ENCODE measurements around the gene IGFL1.
A peak's percentile ranks its signal among the peaks of the same experiment; 100 is the strongest.
"Not testable (repeated sequence)": the region's sequence is repeated elsewhere in the genome, so short reads cannot be mapped to it uniquely, and the experiment has no call there.

IGFL1 gene

DNA sequence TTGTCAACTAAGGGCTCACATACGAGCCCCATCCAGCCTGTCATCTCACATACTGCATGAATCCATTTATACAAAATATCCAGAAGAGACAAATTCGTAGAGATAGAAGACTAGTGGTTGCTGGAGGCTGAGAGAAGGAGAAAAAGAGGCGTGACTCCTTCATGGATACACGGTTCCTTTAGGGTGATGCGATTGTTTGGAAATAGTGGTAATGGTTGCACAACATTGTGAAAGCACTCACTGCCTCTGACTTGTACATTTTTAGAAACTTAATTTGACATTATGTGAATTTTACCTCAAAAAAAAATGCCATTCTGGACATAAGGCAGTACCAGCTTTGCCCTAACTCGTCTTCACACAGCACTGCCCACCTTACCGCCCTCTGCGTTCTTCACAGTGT lies 27.3 kb downstream of the IGFL1 start:
- TF ChIP-seq, protein P1, sequence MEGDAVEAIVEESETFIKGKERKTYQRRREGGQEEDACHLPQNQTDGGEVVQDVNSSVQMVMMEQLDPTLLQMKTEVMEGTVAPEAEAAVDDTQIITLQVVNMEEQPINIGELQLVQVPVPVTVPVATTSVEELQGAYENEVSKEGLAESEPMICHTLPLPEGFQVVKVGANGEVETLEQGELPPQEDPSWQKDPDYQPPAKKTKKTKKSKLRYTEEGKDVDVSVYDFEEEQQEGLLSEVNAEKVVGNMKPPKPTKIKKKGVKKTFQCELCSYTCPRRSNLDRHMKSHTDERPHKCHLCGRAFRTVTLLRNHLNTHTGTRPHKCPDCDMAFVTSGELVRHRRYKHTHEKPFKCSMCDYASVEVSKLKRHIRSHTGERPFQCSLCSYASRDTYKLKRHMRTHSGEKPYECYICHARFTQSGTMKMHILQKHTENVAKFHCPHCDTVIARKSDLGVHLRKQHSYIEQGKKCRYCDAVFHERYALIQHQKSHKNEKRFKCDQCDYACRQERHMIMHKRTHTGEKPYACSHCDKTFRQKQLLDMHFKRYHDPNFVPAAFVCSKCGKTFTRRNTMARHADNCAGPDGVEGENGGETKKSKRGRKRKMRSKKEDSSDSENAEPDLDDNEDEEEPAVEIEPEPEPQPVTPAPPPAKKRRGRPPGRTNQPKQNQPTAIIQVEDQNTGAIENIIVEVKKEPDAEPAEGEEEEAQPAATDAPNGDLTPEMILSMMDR (IDR thresholded peaks at IDR 0.05; ENCODE audit: low read depth, low read length, missing control alignments) = no peak
- H3K4me3 ChIP-seq (replicated peaks; ENCODE audit: low read depth, low read length) = no peak overlapping the region
- DNase-seq (ENCODE audit: extremely low read depth, low read depth) = no peak

DNA sequence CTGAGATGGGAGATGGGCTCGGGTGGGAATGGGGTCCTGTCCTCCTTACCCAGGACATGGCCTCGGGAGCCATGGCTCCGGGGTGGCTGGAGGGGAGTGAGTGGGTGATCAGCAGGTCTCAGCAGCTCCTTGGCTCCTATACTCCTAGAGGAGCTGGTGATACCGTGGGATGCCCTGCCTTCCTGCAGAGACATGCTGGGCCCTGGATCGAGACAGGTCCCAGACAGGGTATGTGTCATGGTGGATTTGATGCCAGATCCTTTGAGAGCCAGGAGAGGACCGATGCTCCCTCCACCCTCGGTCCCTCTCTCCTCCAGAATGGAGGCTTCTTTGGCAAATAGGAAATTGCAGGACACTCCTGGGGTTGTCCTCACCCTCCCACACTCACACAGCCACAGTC lies 32.0 kb downstream of the IGFL1 start:
- not testable (repeated sequence) for H3K4me3 ChIP-seq (replicated peaks; ENCODE audit: low read depth, low read length); DNase-seq (ENCODE audit: extremely low read depth, low read depth)

DNA sequence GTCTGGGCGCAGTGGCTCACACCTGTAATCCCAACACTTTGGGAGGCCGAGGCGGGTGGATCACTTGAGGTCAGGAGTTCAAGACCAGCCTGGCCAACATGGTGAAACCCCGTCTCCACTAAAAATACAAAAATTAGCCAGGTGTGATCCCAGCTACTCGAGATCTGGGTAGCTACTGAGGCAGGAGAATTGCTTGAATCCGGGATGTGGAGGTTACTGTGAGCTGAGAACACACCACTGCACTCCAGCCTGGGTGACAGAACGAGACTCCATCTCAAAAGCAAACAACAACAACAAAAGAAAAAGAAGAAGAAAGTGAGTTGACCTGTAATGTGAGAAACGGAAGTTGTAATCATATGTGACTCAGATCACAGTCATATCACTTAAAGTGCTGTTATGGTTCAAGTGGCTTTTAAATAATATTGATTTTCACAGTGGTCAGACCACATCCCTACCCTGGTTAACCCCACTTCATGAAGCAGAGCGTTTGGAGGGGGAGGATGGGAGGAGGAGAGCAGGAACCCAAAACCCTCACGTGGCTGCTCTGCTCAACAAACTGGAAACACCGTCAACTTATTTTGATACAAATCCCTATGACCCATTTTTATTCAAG lies 33.2 kb downstream of the IGFL1 start:
- not testable (repeated sequence) for DNase-seq (ENCODE audit: extremely low read depth, low read depth); H3K4me3 ChIP-seq (replicated peaks; ENCODE audit: low read depth, low read length)

DNA sequence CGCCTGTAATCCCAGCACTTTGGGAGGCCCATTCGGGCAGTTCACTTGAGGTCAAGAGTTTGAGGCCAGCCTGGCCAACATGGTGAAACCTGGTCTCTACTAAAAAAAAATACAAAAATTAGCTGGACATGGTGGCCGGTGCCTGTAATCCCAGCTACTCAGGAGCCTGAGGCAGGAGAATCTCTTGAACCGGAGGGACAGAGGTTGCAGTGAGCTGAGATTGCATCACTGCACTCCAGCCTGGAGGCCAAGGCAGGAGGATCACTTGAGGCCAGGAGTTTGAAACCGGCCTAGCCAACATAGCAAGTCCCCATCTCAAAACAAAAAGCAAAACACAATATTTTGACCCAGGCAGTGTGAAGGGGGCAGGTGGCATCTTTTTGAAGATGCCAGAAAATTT lies 35.3 kb downstream of the IGFL1 start:
- not testable (repeated sequence) for H3K4me3 ChIP-seq (replicated peaks; ENCODE audit: low read depth, low read length); DNase-seq (ENCODE audit: extremely low read depth, low read depth)

DNA sequence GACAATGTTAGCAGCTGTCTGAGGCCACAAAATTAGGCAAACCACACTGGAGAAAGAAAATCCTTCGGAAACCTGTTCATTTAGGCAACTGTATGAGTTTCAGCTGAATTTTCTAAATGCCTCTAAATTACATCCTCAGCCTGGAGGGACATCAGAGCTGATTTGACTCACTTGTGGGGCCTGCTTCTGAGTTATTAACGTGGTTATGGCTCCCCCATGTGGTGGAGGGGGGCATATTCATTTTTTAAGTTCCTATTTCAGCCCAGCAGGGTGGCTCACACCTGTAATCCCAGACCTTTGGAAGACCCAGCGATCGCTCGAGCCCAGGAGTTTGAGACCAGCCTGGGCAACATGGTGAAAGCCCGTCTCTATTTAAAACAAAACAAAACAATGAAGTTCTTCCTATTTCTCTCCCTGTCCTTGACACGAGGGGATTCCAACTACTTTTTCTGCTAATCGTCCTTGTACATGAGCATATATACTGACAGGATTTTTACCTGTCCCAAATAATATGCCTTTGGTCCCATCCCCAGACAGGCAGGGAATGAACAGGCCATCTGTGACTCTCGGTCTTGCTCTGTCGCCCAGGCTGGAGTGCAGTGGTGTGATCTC lies 35.8 kb downstream of the IGFL1 start:
- peak; percentile 58 for DNase-seq (ENCODE audit: extremely low read depth, low read depth)
- H3K4me3 ChIP-seq (replicated peaks; ENCODE audit: low read depth, low read length) = no peak overlapping the region
- TF ChIP-seq, protein P1 (IDR thresholded peaks at IDR 0.05; ENCODE audit: low read depth, low read length, missing control alignments) = peak; percentile 78

DNA sequence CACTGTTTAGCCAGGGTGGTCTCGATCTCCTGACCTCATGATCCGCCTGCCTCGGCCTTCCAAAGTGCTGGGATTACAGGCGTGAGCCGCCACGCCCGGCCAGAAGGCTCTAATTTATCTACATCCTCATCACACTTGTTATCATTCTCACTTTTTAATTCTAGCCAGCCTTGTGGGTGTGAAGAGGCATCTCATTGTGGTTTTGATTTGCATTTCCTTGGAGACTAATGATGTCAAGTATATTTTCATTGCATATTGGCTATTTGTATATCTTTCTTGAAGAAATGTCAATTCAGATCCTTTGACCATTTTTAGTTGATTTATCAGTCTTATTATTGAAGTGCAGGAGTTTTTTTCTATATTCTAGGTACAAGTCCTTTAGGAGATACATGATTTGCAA lies 39.6 kb downstream of the IGFL1 start:
- TF ChIP-seq, protein P1 (IDR thresholded peaks at IDR 0.05; ENCODE audit: low read depth, low read length, missing control alignments) = no peak
- no peak for DNase-seq (ENCODE audit: extremely low read depth, low read depth)
- no peak overlapping the region for H3K4me3 ChIP-seq (replicated peaks; ENCODE audit: low read depth, low read length)

DNA sequence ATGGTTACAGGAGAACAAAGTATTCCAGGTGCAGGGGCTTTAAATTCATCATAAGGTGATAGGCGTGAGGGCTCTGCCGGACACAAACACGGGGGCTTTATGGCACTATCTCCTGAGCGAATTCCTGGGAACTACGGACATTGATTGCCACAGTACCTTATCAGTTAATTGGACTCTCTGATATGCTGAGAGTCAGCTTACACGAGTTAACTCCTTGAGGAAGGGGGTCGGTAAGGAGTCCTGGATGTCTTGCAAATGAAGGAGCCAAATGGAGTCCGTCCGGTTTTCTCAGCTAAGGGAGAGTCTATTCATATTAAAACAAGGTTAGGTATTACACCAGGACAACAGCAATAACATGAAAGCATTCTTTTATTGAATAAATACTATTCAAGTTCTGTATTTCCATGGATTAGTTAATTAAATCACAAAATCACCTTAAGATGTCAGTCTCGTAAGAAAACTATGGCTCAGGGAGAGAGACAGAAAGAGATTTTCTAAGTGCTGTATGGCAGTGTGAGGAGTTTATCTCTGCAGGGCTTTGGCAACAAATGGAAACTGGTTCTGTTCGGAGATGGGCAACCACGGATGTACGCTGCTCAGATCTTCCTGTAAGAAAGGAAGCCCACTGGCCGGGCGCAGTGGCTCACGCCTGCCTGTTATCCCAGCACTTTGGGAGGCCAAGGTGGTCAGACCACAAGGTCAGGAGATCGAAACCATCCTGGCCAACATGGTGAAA lies 41.1 kb downstream of the IGFL1 start:
- TF ChIP-seq, protein P1 (IDR thresholded peaks at IDR 0.05; ENCODE audit: low read depth, low read length, missing control alignments) = no peak
- no peak for DNase-seq (ENCODE audit: extremely low read depth, low read depth)
- no peak overlapping the region for H3K4me3 ChIP-seq (replicated peaks; ENCODE audit: low read depth, low read length)

DNA sequence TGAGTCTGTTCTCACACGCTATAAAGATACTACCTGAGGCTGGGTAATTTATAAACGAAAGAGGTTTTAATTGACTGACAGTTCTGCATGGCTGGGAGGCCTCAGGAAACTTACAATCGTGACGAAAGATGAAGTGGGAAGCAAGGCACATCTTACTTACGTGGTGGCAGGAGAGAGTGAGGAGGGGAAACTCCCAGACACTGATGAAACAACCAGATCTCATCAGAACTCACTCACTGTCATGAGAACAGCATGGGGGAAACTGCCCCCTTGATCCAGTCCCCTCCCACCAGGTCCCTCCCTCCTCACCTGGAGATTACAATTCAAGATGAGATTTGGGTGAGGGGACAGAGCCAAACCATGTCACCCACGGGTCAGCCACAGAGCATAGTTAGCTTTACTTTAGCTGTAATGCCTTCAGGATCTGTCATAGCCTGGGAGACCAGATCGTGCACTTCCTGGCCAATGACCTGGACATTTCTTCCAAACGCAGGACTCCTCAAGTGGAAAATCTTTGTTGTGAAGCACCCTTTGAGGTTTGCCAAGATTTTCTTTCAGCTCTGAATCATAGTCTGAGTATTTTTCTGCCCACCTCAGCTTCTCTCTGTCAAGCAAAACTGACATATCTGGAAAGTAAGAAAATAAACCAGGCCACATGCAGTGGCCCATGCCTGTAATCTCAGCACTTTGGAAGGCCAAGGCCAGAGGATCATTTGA lies 42.1 kb downstream of the IGFL1 start:
- TF ChIP-seq, protein P1 (IDR thresholded peaks at IDR 0.05; ENCODE audit: low read depth, low read length, missing control alignments) = no peak
- DNase-seq (ENCODE audit: extremely low read depth, low read depth) = no peak
- H3K4me3 ChIP-seq (replicated peaks; ENCODE audit: low read depth, low read length) = no peak overlapping the region

DNA sequence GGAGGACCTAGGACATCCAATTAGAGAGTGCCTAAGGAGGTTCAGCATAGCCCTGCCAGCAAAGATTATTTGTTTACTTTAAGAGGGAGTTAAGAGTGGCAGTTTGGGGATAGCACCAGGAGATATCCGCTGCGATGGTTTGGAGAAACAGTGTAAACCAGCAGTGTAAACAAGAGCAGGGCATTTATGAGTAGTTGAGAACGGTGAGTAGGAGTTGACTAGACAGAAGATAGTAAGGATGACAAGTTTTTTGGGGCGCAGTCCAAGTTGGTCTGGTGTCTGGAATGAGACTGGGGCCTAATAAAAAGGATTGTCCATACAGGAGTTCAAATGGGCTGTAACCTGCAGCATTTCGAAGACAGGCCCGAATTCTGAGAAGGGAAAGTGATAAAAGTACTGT lies 44.4 kb downstream of the IGFL1 start:
- DNase-seq (ENCODE audit: extremely low read depth, low read depth); H3K4me3 ChIP-seq (replicated peaks; ENCODE audit: low read depth, low read length): not testable (repeated sequence)
